ENCODE data around the gene MIEF2.
A peak's percentile ranks its signal among the peaks of the same experiment; 100 is the strongest.

MIEF2 gene

GRCh38 chr17:18229254-18229653 is 31.2 kb upstream of the MIEF2 start:
- Mint-ChIP-seq H3K27ac (no peak overlapping the region), H3K4me3 (no peak overlapping the region), H3K4me1 (peaks cover 11 to 23% of the 10 kb centered on the region in 2 donors), H3K36me3 (peaks cover 2 to 3% of the 10 kb centered on the region in 2 donors), H3K9me3 (no peaks in the 10 kb centered on the region), H3K27me3 (no peaks in the 10 kb centered on the region)
- ATAC-seq (replicated peaks) (no peak), DNase-seq (no peak)

- H3K4me1 Mint-ChIP-seq: peaks cover 10 to 23% of the 10 kb centered on the region in 2 donors
- DNase-seq (no peak), ATAC-seq (replicated peaks) (no peak)
- no peak overlapping the region for H3K4me3 Mint-ChIP-seq
- H3K27me3 Mint-ChIP-seq: no peaks in the 10 kb centered on the region
- peaks cover 6 to 7% of the 10 kb centered on the region in 2 donors for H3K36me3 Mint-ChIP-seq
- H3K27ac Mint-ChIP-seq: no peak overlapping the region
- no peaks in the 10 kb centered on the region for H3K9me3 Mint-ChIP-seq
These were observed 30.7 kb upstream of the MIEF2 start for GRCh38 chr17:18229771-18230170.

GRCh38 chr17:18230288-18231141 is 29.9 kb upstream of the MIEF2 start:
- Mint-ChIP-seq H3K27me3 (no peaks in the 10 kb centered on the region), H3K4me3 (no peak overlapping the region), H3K36me3 (peaks cover 9 to 11% of the 10 kb centered on the region in 2 donors), H3K27ac (no peak overlapping the region), H3K4me1 (peaks cover 7 to 23% of the 10 kb centered on the region in 2 donors), H3K9me3 (no peaks in the 10 kb centered on the region)
- DNase-seq (no peak), ATAC-seq (replicated peaks) (no peak)

GRCh38 chr17:18231164-18231563 is 29.3 kb upstream of the MIEF2 start:
- no peaks in the 10 kb centered on the region for H3K27me3 Mint-ChIP-seq
- ATAC-seq (replicated peaks): no peak
- no peak overlapping the region for H3K4me3 Mint-ChIP-seq
- no peak for DNase-seq
- H3K36me3 Mint-ChIP-seq: peaks cover 12 to 15% of the 10 kb centered on the region in 2 donors
- H3K4me1 Mint-ChIP-seq: peaks cover 4 to 19% of the 10 kb centered on the region in 2 donors
- no peaks in the 10 kb centered on the region for H3K9me3 Mint-ChIP-seq
- no peak overlapping the region for H3K27ac Mint-ChIP-seq

- no peak overlapping the region for H3K27ac Mint-ChIP-seq
- H3K36me3 Mint-ChIP-seq: peaks cover 17 to 25% of the 10 kb centered on the region in 2 donors
- no peak overlapping the region for H3K4me3 Mint-ChIP-seq
- H3K4me1 Mint-ChIP-seq: no peaks in the 10 kb centered on the region
- H3K9me3 Mint-ChIP-seq: no peaks in the 10 kb centered on the region
- H3K27me3 Mint-ChIP-seq: no peaks in the 10 kb centered on the region
- ATAC-seq (replicated peaks) (no peak), DNase-seq (no peak)
These were observed 26.5 kb upstream of the MIEF2 start for GRCh38 chr17:18233803-18234518.

- H3K4me3 Mint-ChIP-seq: no peak overlapping the region
- H3K9me3 Mint-ChIP-seq: no peaks in the 10 kb centered on the region
- H3K27ac Mint-ChIP-seq: no peak overlapping the region
- H3K36me3 Mint-ChIP-seq: peaks cover 20 to 30% of the 10 kb centered on the region in 2 donors
- H3K27me3 Mint-ChIP-seq: no peaks in the 10 kb centered on the region
- ATAC-seq (replicated peaks) (no peak), DNase-seq (no peak)
- peaks cover 0 to under 1% of the 10 kb centered on the region in 2 donors for H3K4me1 Mint-ChIP-seq
These were observed 25.5 kb upstream of the MIEF2 start for GRCh38 chr17:18234853-18235380.

- no peak for DNase-seq
- no peak overlapping the region for H3K4me3 Mint-ChIP-seq
These were observed 24.7 kb upstream of the MIEF2 start for GRCh38 chr17:18235743-18236256.

GRCh38 chr17:18236494-18236893 is 24.0 kb upstream of the MIEF2 start:
- ATAC-seq (replicated peaks) (no peak), DNase-seq (no peak)
- Mint-ChIP-seq H3K4me3 (no peak overlapping the region), H3K27ac (no peak overlapping the region), H3K27me3 (no peaks in the 10 kb centered on the region), H3K9me3 (no peaks in the 10 kb centered on the region), H3K36me3 (peaks cover 24 to 30% of the 10 kb centered on the region in 2 donors), H3K4me1 (peaks cover 0 to 1% of the 10 kb centered on the region in 2 donors)

More at GRCh38 chr17:18235743-18236256, 24.7 kb upstream of the MIEF2 start:
- Mint-ChIP-seq H3K36me3 (peaks cover 21 to 30% of the 10 kb centered on the region in 2 donors), H3K9me3 (no peaks in the 10 kb centered on the region), H3K4me1 (peaks cover 0 to 1% of the 10 kb centered on the region in 2 donors), H3K27me3 (no peaks in the 10 kb centered on the region), H3K27ac (peak overlapping the region; percentile 34)
- no peak for ATAC-seq (replicated peaks)

- DNase-seq (no peak), ATAC-seq (replicated peaks) (no peak)
- Mint-ChIP-seq H3K27me3 (no peaks in the 10 kb centered on the region), H3K36me3 (peaks cover 26 to 30% of the 10 kb centered on the region in 2 donors), H3K4me3 (no peak overlapping the region), H3K9me3 (no peaks in the 10 kb centered on the region), H3K4me1 (peaks cover 0 to 1% of the 10 kb centered on the region in 2 donors), H3K27ac (no peak overlapping the region)
These were observed 23.0 kb upstream of the MIEF2 start for GRCh38 chr17:18237461-18237860.

- Mint-ChIP-seq H3K36me3 (peaks cover 28 to 30% of the 10 kb centered on the region in 2 donors), H3K4me1 (peaks cover 0 to 1% of the 10 kb centered on the region in 2 donors), H3K27me3 (no peaks in the 10 kb centered on the region), H3K4me3 (no peak overlapping the region), H3K27ac (no peak overlapping the region), H3K9me3 (no peaks in the 10 kb centered on the region)
- DNase-seq: no peak
- ATAC-seq (replicated peaks): no peak
These were observed 22.2 kb upstream of the MIEF2 start for GRCh38 chr17:18238299-18238698.

GRCh38 chr17:18240449-18240848 is 20.0 kb upstream of the MIEF2 start:
- Mint-ChIP-seq H3K4me3 (no peak overlapping the region), H3K9me3 (no peaks in the 10 kb centered on the region), H3K36me3 (peaks cover 24 to 29% of the 10 kb centered on the region in 2 donors), H3K4me1 (peaks cover 0 to 1% of the 10 kb centered on the region in 2 donors), H3K27ac (no peak overlapping the region), H3K27me3 (no peaks in the 10 kb centered on the region)
- ATAC-seq (replicated peaks) (no peak), DNase-seq (no peak)

GRCh38 chr17:18241229-18241871 is 19.1 kb upstream of the MIEF2 start:
- DNase-seq (no peak), ATAC-seq (replicated peaks) (no peak)
- peaks cover 0 to 1% of the 10 kb centered on the region in 2 donors for H3K4me1 Mint-ChIP-seq
- peaks cover 24 to 29% of the 10 kb centered on the region in 2 donors for H3K36me3 Mint-ChIP-seq
- H3K4me3 Mint-ChIP-seq: no peak overlapping the region
- no peaks in the 10 kb centered on the region for H3K9me3 Mint-ChIP-seq
- H3K27me3 Mint-ChIP-seq: no peaks in the 10 kb centered on the region
- peak overlapping the region; percentile 17 for H3K27ac Mint-ChIP-seq

GRCh38 chr17:18245038-18245776 is 15.3 kb upstream of the MIEF2 start:
- Mint-ChIP-seq H3K4me3 (no peak overlapping the region), H3K27ac (no peak overlapping the region), H3K27me3 (no peaks in the 10 kb centered on the region), H3K36me3 (peaks cover 36 to 49% of the 10 kb centered on the region in 2 donors), H3K9me3 (no peaks in the 10 kb centered on the region), H3K4me1 (peaks cover 9 to 13% of the 10 kb centered on the region in 2 donors)
- DNase-seq: no peak
- ATAC-seq (replicated peaks): no peak

All from stimulated activated naive B cell treated with anti-CD40 and anti-IgM and Interleukin-4, amounts not matched to agents 10 μg/mL and 1 μg/mL and 100 μg/mL, for 72 hours (primary cell).